CD4-positive, alpha-beta T cell treated with Interferon alpha-2 for 1 hour (primary cell): Measurements from ENCODE around the gene ADAMTS17.

Source experiments
- DNase-seq, 2 donors: peaks; one replicate each; pipeline ENCODE4 v3.0.0-alpha.2; 2020 to 2022

ADAMTS17 gene

DNA sequence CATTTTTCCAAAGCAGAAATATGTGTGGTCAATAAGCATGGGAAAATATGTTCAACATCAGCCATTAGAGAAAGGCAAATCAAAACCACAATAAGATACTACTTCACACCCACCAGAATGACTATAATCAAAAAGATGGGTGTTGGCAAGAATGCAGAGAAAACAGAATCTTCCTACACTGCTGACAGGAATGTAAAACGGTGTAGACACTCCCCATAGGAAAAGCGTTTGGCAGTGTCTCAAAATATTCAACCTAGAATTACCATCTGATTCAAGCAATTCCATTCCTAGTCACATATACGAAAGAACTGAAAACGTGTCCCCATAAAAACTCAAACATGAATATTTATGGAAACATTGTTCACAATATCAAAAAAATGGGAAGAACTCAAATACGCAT, 123.3 kb downstream of the ADAMTS17 start:
- DNase-seq = no peak

- DNase-seq = no peak
Measured at GRCh38 chr15:100216182-100216581, 125.6 kb downstream of the ADAMTS17 start.

GRCh38 chr15:100215843-100216169, 126.0 kb downstream of the ADAMTS17 start:
- no peak for DNase-seq

- DNase-seq = no peak
Measured at GRCh38 chr15:100215031-100215842, 126.5 kb downstream of the ADAMTS17 start.

GRCh38 chr15:100211855-100212850, 129.6 kb downstream of the ADAMTS17 start:
- no peak for DNase-seq

DNA sequence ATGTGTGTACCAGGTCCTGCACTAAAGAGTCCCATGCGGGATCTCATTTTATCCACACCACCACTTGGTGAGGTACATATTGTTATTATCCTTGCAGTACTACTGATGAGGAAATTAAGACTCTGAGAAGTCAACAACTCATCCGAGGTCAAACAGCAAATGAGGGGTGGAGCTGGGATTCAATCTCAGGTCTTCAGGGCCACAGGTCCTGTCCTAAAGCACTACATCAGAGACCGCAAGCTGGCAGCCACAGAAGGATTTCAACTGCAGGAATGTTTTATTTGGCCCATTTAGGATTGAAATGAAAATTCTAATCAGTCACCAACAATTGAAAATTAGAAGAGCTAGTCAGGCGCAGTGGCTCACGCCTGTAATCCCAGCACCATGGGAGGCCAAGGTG, 131.4 kb downstream of the ADAMTS17 start:
- DNase-seq = no peak

DNA sequence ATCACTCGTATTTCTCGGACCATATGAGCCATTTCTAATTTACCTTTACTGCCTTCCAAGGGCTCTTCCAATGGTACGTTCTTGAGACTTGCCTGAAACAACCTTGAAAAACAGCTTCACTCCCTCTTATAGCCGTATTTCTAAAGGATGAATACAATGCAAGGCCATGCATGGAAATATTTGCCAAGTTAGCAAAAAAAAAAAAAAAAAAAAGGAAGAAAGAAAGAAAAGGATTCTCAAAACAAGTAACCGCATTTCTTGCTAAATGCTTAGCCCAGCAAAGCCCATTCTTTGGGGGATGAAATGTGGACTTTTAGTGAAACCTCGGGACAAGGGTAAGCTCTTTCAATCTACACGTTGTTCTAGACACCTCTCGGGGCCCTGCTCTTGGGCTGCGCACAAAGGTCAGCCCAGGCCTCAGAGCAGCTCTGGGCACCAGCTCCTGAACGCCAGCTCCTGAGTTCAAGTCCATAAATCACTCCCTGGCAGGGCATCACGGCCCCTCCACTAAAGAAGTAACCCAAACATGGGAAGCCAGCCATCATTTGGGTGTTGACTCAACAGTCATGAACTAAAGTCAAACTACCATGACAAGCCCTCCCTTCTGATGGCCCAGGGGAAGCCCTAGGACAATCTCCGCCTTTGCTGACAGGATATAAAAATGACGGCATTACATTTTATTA, 132.7 kb downstream of the ADAMTS17 start:
- DNase-seq = no peak

- DNase-seq = no peak
Measured at GRCh38 chr15:100207053-100207452, 134.7 kb downstream of the ADAMTS17 start.

DNA sequence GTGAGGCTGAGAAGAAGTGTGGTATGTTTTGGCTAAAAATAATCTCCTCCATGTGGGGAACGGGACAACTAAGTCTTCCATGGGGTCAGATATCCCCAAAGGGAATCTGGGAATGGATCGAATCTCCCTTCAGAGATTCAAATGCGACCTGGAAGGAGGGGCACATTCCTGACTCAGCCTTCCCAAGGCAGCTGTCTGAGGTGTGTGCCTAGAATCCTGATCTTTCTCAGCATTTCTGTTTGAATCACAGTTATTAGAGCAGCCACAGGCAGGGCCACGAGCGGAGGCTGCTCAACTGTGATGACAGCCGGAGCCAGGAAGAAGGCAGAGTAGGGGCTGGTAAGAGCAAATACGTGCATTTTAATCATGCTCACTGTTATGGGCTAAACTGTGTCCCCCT, 135.1 kb downstream of the ADAMTS17 start:
- DNase-seq = no peak

DNA sequence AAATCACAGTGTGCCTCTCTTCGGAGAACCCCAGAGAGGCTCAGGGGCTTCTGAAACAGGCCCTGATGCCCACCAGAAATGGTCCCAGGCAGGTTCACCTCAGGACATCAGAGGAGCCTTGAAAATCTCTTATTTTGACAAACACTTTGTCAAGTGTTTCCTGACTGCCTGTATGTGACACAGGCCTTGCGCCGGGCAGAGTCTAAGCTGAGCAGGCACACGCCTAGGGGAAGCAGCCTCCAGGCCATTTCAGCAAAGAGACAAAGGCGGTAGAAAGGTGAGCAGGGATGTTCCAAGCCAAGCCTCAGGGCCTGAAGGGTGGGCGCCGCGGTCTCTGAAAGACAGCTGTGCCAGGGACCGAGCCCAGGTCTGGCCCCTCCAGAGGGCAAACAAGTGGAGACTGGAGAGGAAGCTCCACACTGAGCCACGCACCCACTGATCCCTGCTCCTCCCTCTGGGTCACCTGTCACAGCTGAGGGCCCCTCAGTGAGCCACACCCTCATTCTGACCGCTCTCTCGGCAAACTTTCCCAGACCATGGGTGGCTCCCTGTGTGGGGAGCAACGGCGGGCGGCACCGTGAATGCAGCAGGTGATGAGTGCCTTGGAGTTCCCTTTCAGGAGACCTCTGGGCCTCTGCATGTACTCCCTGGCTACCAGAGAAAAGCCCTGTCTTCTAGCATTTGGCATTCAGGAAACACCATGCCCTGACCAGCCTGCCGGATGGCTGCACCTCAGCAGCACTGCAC, 136.1 kb downstream of the ADAMTS17 start:
- DNase-seq = no peak

- DNase-seq = no peak
Measured at GRCh38 chr15:100204771-100205170, 137.0 kb downstream of the ADAMTS17 start.

GRCh38 chr15:100204211-100204610, 137.6 kb downstream of the ADAMTS17 start:
- no peak for DNase-seq

GRCh38 chr15:100202309-100202960, 139.3 kb downstream of the ADAMTS17 start:
- no peak for DNase-seq

- no peak for DNase-seq
Measured at GRCh38 chr15:100201376-100202280, 140.1 kb downstream of the ADAMTS17 start.

DNA sequence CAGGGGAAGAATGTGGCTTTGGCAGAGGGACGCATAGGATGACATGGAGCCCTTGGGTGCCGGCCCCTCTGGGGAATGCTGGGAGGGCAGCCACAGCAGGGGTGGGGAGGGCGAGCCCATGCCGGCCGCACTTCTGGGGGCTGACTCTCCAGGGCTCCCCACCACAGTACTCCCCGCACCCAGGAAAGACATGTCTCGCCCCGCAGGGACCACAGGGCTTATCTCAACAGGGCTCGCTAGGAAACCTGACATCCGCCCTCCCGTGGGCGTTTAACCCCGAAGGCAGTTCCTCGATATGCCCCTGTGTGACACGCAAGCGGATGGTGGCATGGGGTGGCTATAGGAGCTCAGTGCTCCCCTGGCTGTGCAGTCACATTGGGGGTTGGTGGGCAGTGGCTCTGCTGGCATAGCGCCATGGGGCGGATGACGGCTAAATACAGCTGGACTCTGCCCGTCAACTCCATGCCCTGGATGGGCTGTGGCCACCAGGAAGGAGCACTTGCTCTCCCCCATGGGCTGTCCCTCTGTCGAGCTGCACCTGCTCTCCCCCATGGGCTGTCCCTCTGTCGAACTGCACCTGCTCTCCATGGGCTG, 141.4 kb downstream of the ADAMTS17 start:
- no peak for DNase-seq

DNA sequence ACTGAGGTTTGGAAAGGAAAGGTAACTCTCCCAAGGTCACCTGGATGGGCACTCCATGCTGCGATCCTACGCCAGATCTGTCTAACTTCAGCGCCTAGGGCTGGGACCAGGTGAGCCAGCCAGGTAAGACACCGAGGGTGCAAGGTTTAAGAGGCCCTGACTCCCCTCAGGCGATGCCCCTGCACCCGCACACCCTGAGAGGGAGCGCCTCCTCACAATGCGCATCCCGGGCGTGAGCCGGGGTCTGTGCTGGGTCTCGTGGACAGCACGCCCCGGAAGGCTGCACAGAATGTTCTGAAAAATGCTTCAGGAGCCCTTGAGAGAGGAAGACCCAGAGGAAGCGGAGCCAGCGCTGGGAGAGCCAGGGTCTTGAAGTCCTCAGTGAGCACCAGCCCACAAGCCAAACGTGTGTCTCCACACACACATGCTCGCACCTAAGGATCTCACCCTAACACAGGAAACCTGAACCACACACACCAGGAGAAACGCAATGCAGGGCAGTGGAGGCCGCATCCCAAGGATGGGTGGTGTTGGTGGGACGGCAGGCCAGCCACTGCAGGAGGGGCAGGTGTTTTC, 142.0 kb downstream of the ADAMTS17 start:
- no peak for DNase-seq

DNA sequence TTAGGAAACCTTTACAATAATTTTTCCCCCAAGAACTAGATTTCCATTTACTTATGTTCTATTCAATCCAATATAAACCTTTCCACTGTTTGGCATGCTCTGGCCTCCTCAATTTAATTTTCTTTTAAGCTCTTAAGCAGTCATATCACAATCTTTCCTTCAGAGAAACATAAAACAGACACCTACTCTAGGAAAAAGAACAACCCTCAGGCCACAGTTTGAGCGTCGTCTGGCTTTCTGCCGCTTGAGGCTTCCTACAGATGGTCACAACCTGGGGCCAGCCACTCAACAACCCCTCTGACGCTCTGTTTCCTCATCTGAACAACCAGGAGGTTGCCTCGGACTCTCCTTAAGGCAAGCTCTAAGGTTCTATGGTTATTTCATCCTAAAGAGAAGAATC, 143.3 kb downstream of the ADAMTS17 start:
- DNase-seq = no peak

- no peak for DNase-seq
Measured at GRCh38 chr15:100196326-100197058, 145.3 kb downstream of the ADAMTS17 start.

DNA sequence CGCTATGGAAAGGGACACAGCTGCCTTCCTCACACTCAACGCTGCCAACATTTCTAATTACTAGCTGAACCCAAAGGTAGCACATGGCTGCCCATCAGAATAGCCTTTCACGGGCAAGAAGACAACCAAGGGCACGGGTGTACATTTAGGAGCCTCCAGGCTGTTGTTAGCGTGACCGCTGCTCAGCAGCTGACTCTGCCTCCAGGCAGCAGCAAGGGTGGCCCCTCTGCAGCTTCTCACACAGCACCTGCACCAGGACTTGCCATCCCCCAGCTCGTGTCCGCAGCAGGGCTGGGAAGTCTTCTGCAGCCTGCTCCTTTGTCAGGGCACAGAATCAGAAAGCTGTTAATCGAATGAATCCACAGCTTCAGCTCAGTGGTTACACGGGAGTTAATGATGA, 146.8 kb downstream of the ADAMTS17 start:
- DNase-seq = no peak
